Measurements from ENCODE around the gene TM9SF4. TPM values are rescaled to one million over a fixed set of nuclear protein-coding genes. Genes with fewer than 3 reads are reported as not detected.

Gene TM9SF4
- total RNA-seq, 1 donor from 2014 or later = 39.6 TPM

- Histone ChIP-seq H3K36me3 (ENCODE audit: control insufficient read depth, insufficient read depth, low read length) (peaks cover 4% of the 10 kb centered on the region), H3K27me3 (ENCODE audit: control insufficient read depth, insufficient read depth, low read length) (no peaks in the 10 kb centered on the region), H3K4me3 (ENCODE audit: low read depth, low read length) (no peak overlapping the region)
- no peak for DNase-seq (ENCODE audit: low read depth)
- TF ChIP-seq, protein P1, sequence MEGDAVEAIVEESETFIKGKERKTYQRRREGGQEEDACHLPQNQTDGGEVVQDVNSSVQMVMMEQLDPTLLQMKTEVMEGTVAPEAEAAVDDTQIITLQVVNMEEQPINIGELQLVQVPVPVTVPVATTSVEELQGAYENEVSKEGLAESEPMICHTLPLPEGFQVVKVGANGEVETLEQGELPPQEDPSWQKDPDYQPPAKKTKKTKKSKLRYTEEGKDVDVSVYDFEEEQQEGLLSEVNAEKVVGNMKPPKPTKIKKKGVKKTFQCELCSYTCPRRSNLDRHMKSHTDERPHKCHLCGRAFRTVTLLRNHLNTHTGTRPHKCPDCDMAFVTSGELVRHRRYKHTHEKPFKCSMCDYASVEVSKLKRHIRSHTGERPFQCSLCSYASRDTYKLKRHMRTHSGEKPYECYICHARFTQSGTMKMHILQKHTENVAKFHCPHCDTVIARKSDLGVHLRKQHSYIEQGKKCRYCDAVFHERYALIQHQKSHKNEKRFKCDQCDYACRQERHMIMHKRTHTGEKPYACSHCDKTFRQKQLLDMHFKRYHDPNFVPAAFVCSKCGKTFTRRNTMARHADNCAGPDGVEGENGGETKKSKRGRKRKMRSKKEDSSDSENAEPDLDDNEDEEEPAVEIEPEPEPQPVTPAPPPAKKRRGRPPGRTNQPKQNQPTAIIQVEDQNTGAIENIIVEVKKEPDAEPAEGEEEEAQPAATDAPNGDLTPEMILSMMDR (IDR thresholded peaks at IDR 0.05; ENCODE audit: insufficient read depth, low read length, poor library complexity, severe bottlenecking) = no peak
Measured at GRCh38 chr20:32142088-32142487, 32.6 kb downstream of the TM9SF4 start.

DNA sequence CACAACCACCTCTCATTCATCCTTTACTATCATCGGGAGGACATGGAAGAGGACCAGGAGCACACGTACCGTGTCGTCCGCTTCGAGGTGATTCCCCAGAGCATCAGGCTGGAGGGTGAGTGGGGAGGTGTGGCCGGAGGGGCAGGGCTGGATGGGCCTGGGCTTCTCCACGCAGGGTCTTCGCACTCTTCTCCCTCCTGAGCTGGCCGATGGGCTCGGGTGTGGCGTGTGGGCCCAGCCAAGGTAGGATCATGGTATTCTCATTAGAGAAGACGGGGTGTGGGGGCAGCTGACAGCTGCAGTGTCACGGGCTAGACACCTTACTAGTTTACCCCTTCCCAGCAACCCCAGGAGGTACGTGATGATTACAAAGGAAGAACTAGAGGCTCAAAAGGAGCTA lies 33.5 kb downstream of the TM9SF4 start:
- no peak for DNase-seq (ENCODE audit: low read depth)
- no peaks in the 10 kb centered on the region for H3K27me3 ChIP-seq (ENCODE audit: control insufficient read depth, insufficient read depth, low read length)
- TF ChIP-seq, protein P1 (IDR thresholded peaks at IDR 0.05; ENCODE audit: insufficient read depth, low read length, poor library complexity, severe bottlenecking) = no peak
- H3K4me3 ChIP-seq (ENCODE audit: low read depth, low read length) = no peak overlapping the region
- H3K36me3 ChIP-seq (ENCODE audit: control insufficient read depth, insufficient read depth, low read length) = peaks cover 4% of the 10 kb centered on the region

- Histone ChIP-seq H3K36me3 (ENCODE audit: control insufficient read depth, insufficient read depth, low read length) (peaks cover 4% of the 10 kb centered on the region), H3K27me3 (ENCODE audit: control insufficient read depth, insufficient read depth, low read length) (no peaks in the 10 kb centered on the region), H3K4me3 (ENCODE audit: low read depth, low read length) (no peak overlapping the region)
- DNase-seq (ENCODE audit: low read depth) = no peak
- TF ChIP-seq, protein P1 (IDR thresholded peaks at IDR 0.05; ENCODE audit: insufficient read depth, low read length, poor library complexity, severe bottlenecking) = no peak
Measured at GRCh38 chr20:32144898-32145662, 35.6 kb downstream of the TM9SF4 start.

- no peaks in the 10 kb centered on the region for H3K27me3 ChIP-seq (ENCODE audit: control insufficient read depth, insufficient read depth, low read length)
- H3K4me3 ChIP-seq (ENCODE audit: low read depth, low read length) = no peak overlapping the region
- TF ChIP-seq, protein P1 (IDR thresholded peaks at IDR 0.05; ENCODE audit: insufficient read depth, low read length, poor library complexity, severe bottlenecking) = no peak
- DNase-seq (ENCODE audit: low read depth) = no peak
- H3K36me3 ChIP-seq (ENCODE audit: control insufficient read depth, insufficient read depth, low read length) = no peaks in the 10 kb centered on the region
Measured at GRCh38 chr20:32149566-32150170, 40.2 kb downstream of the TM9SF4 start.

DNA sequence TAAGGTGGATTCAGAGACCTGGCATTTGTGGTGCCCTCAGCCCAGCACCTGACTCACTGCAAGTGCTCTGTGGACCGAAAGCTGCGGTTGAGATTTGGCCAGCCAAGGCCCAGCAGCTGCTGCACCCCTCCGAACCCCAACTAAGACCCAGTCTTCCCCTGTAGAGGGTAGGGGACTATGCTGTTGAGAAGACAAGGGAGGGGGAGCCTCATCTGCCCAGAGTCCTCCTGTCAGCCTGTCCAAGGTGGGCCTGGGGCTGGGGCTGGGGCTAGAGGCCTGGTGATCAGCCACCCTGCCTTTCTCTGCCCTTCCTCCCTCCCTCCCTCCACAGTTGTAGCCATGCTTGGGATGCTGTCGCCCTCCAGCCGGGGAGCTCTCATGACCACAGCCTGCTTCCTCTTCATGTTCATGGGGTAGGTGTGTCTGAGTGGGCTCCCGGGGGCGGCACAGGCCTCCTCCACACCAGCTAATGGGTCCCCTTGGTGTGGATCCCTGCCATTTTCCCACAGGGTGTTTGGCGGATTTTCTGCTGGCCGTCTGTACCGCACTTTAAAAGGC lies 40.9 kb downstream of the TM9SF4 start:
- H3K27me3 ChIP-seq (ENCODE audit: control insufficient read depth, insufficient read depth, low read length) = no peaks in the 10 kb centered on the region
- DNase-seq (ENCODE audit: low read depth) = no peak
- H3K4me3 ChIP-seq (ENCODE audit: low read depth, low read length) = no peak overlapping the region
- TF ChIP-seq, protein P1 (IDR thresholded peaks at IDR 0.05; ENCODE audit: insufficient read depth, low read length, poor library complexity, severe bottlenecking) = no peak
- no peaks in the 10 kb centered on the region for H3K36me3 ChIP-seq (ENCODE audit: control insufficient read depth, insufficient read depth, low read length)
